ENCODE results near the gene SARDH.

Gene SARDH

DNA sequence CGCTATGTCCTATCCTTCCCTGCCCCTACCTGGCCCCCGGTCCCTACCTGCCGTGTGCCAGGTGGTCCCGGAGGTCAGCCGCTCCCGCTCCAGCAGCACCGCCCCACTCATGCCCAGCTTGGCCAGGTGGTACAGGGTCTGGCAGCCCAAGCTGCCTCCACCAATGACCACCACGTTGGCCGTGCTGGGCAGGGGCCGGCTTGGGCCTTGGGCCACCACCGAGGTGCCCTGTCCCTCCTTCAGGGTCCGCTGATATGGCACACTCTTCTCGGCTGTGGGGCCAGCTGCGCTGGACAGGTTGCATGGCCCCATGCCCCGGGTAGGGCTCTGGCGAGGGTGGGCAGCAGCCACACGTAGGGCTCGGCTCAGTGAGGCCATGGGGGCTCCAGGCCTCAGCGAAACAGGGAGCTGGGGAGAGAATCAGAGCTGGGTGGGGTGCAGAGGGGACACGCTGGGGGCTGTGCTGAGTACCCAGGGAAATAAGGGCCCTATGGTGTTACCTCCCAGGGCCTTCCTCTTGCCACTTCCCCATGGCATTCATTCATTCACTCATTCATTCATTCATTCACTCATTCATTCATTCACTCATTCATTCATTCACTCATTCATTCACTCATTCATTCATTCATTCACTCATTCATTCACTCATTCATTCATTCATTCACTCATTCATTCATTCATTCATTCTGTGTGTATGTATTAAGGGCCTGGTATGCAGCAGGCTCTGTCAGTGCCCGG, 4.2 kb downstream of the SARDH start:
- no peak for DNase-seq (ENCODE audit: low read depth in 3 of 3)

GRCh38 chr9:133733421-133733795, 4.7 kb downstream of the SARDH start:
- DNase-seq (ENCODE audit: low read depth in 3 of 3): no peak

DNA sequence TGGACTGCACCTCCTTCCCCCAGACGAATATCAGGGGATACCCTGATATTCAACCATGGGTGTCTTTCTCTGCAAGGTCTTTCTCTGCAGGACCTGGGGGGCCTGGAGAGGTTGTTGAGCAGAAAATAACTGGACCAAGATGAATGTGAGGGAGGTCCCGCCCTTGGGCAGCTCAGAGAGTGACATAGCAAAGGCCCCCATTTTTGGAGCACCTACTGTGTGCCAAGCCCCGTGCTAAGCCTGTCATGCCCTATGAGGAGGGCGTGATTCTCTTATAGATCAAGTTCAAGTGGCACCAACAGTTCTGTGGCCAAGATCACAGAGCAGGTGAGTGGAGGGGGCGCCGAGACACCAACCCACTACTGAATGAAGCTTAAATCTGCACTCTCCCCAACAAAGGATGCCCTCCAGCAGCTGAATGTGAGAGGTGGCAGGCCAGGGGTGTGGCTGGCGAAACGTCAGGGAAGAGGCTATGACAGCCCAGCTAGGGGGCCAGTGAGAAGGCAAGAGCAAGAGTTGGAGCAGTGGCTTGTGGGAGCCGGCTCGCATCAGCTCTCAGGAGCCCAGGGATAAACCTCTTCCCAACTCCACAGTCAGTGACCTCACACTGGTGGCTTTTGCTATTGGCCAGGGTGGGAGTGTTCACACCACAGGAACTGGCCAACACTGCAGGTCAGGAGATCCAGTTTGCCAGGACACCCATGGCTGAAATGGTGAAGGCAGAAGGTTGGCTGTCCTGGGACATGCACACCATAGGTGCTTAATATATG, 5.3 kb downstream of the SARDH start:
- DNase-seq (ENCODE audit: low read depth in 3 of 3): no peak

DNA sequence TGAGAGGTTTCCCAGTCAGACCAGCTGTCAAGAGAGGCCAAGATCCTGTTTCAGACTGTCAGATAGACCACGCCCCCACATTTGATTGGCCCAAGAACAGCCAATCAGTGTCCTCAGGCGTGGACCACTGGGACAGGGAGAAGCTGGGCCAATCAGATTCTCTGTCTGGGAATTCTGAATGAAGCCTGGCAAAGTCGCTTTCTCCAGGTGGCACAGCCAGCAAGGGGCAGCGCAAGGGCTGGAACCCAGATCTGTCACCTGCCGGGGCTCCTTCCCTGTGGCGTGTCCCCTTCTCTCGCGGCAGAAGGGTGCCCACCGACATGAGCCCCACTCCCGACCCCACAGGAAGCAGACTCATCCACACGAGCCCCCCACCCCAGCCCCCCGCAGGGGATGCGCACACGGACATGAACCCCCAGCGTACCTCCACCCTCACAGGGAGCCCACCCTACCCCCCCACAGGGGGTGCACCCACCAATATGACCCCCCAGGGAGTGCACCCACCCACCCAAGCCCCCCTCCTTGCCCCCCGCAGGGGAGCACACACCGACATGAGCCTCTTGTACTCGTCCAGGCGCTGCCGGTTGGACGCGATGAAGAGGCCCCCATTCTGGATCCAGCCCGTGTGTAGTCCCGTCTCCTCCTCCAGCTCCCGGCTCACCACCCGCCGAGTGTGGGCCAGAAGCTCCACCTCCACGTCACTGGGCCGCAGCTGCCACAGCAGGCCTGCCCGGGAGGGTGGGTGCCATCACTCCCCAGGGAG, 6.1 kb downstream of the SARDH start:
- no peak for DNase-seq (ENCODE audit: low read depth in 3 of 3)

DNA sequence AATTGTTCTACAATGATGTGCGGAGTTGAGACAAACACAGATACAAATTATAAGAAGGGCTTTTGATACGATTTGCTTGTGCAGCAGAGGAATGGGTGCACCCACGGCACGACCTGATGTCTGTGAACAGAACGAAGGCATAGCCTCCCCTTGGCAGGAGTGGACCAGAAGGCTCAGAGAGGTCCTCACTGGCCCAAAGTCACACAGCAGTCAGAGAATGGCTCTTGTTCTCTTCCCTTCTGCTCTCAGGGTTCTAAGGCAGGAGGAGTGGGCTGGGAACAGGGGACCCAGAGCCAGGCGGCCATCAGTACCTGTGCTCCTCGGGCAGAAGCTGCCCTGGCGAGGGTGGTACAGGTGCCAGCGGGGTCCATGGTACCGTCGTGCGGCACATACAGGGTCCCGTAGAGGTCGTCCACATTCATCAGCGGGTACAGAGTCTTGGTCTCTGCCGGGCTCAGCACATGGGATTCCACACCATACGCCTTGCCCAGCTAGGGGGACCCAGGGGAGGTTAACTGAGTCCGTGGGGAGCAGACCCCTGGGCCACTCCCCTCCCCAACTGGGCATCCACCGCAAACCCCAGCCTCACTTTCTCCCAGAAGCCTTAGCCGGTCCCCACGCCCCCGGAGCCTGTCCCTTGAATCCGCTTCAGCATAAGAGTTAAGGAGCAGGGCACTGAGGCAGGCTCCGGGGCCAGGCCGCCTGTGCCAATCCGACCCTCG, 7.0 kb downstream of the SARDH start:
- no peak for DNase-seq (ENCODE audit: low read depth in 3 of 3)

DNA sequence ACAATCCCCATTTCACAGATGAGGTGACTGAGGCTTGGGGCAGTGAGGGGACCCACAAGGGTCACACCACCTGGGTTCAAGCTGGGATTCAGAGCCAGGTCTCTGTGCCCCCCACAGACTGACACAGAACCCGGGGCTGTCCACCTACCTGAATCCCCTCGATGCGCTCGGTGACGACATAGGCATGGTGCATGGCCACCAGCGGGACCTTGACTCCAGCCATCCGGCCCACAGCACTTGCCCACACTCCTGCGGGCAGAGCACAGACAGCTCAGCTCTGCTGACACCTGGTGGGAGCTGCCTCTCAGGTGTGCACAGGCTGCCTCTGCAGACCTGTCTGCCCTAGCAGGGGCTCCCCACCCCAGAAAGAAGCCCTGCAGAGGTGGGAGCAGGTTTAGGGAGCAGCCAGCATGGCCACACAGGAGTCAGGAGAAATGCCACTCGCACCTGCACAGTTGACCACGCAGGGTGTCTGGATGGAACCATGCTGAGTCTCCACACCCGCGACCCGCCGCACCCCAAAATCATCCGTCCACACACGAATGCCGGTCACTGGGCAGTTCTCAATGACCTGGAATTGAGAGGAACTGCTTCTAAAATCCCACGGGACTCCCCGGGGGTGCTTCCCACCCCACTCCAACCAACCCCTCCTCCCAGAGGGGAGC, 8.4 kb downstream of the SARDH start:
- DNase-seq (ENCODE audit: low read depth in 3 of 3): no peak

GRCh38 chr9:133728856-133729616, 9.1 kb downstream of the SARDH start:
- DNase-seq (ENCODE audit: low read depth in 3 of 3): no peak

DNA sequence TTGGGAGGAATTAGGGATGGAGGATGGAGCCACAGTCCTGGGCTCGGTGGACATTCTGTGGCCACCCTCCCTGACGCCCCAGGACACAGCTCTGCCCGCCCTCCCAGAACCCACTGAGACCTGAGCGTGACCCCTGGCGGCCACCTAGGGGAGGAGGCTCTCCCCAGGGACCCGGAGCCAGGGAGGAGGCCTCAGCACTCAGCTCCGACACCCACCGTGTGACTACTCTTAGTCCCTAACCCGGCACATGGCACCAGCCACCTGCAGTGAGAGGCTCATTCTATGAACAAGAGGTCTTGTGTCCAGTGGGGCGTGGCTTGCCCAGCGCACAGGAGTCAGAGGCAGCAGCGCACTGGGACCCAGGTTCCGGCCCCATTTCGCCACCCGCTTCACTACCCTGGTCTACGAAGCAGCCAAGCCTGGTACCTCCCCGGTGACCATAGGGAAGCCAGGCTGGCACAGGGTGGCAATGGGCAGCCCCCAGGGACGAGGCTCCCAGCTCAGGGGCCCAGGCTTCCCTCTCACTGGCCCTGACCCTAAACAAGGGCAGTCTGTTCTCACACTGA, 10.2 kb downstream of the SARDH start:
- DNase-seq (ENCODE audit: low read depth in 3 of 3): no peak

GRCh38 chr9:133727277-133727875, 10.8 kb downstream of the SARDH start:
- no peak for DNase-seq (ENCODE audit: low read depth in 3 of 3)

- DNase-seq (ENCODE audit: low read depth in 3 of 3): peak in 2 of 3 experiments; percentile 33 to 52
Measured at GRCh38 chr9:133726401-133727276, 11.5 kb downstream of the SARDH start.

DNA sequence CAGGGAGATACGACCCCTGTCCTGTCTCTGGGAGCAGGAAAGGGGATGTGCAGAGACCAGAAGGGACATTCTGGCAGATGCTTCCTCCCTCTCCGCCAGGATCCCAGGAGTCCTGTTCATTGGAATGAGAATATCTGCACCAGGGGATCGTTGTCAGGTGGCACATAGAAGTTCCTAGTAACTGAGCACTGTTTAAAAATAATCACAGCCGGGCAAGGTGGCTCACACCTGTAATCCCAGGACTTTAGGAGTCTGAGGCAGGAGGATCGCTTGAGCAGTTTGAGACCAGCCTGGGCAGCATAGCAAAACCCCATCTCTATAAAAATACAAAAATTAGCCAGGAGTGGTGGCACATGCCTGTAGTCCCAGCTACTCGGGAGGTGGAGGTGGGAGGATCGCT, 12.3 kb downstream of the SARDH start:
- no peak for DNase-seq (ENCODE audit: low read depth in 3 of 3)

DNA sequence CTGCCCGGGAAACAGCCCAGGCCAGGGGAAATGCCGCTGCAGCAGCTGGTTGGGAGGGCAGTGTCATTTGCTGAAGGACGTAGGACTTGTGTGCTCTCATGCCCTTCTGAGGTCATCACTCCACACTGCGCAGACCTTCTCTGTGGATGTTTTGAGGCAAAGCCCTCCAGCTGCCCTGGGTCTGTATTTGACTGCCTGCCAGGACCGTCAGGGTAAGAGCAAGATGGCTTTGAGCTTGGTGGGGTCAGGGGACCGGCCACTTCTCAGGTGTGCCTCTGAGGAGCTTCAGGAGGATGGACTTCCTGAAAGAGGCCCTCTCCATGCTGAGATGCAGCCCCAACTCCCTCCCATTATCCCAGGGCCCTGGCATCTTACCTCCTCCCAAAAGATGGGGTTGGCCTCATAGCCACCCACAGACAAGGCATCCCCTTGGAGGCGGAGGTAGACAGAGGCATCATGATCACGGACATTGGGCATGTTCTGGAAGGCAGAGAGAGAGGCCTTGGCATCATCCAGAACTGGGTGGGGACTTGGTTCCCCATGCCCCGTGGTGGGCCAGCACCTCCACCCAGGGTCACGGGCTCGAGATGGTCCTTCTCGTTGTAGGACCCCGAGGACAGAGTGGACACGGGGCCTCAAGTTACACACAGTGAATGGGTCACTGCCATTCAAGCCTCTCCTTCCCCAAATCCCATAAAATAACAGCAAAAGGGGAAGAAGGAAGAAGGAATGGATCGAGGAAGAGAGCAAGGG, 19.4 kb downstream of the SARDH start:
- no peak for DNase-seq (ENCODE audit: low read depth in 3 of 3)

DNA sequence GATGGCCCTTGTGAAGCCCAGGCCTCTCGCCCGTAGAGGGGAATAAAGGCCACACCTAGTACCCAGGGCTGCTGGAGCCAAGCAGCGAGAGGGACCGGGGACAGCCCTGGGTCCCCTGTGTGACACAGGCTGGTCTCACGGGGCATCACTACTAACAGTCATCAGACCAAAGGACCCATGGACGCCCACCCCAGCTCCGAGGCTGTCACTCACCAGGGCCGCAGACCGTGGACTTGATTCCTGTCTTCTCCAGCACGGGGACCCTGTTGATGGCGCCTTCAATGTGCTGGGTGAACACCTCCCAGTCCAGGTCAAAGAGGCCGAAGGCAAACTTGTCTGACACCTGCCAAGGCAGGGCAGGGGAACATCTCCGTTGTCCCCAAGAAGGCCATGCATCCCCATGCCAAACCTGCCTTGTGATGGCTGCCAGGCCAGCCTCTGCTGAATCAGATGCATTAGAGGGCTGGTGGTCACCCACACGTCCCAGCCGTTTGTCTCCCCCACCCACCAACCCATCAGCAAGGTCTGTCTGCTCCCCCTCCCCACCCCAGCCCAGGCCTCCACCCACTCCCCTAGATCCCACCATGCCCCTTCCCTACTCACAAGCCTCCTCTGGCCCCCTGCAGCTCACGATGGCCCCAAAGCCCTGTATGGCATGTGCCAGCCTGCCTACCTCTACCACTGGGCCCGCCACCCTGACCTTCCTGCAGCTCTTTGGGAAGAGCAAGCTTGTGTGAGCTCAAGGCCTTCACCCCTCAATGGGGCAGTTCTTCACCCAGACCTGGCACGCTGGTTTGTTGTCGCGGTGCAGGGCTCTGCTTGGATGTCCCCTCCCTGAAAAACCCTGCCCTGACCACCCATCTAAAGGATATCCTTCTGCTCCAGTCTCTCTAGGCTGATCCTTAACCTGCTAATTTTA, 20.8 kb downstream of the SARDH start:
- DNase-seq (ENCODE audit: low read depth in 3 of 3): no peak

GRCh38 chr9:133716564-133717112, 21.5 kb downstream of the SARDH start:
- DNase-seq (ENCODE audit: low read depth in 3 of 3): no peak

- peak in 1 of 3 experiments; percentile 15 for DNase-seq (ENCODE audit: low read depth in 3 of 3)
Measured at GRCh38 chr9:133715866-133716563, 22.1 kb downstream of the SARDH start.

- no peak for DNase-seq (ENCODE audit: low read depth in 3 of 3)
Measured at GRCh38 chr9:133715295-133715865, 22.8 kb downstream of the SARDH start.

Data from stimulated activated CD4-positive, alpha-beta T cell treated with anti-CD3 and anti-CD28 coated beads, TNF-alpha, amount 100 ng/mL, for 24 hours (primary cell).